ENCODE results near the gene FAXDC2. TPM values are rescaled to one million over a fixed set of nuclear protein-coding genes. Genes with fewer than 3 reads are reported as not detected.
A peak's percentile ranks its signal among the peaks of the same experiment; 100 is the strongest.

FAXDC2 gene
- total and polyA plus RNA-seq, 10 of the 15 experiments (the other 5 are each of a cell fraction or from before 2014, with no cell fraction given), result 0.13 to 1.8 (median 0.35) TPM

- TF ChIP-seq ZNF622 (IDR thresholded peaks at IDR 0.05), result no peak
- TF ChIP-seq E2F8 (IDR thresholded peaks at IDR 0.05; ENCODE audit: low read depth, partially characterized antibody), result no peak
- no peak for TF ChIP-seq RFX5 (IDR thresholded peaks at IDR 0.05; ENCODE audit: low read depth, low read length)
- no peak for TF ChIP-seq EZH2 (IDR thresholded peaks at IDR 0.05; ENCODE audit: borderline replicate concordance, control insufficient read depth, low read depth, low read length)
- TF ChIP-seq PBX3 (IDR thresholded peaks at IDR 0.05; ENCODE audit: insufficient replicate concordance, low read depth, low read length), result no peak
- TF ChIP-seq HCFC1 (IDR thresholded peaks at IDR 0.05; ENCODE audit: low read length), result no peak
- no peak for TF ChIP-seq FOXM1 (IDR thresholded peaks at IDR 0.05; ENCODE audit: low read depth, low read length)
- TF ChIP-seq RB1 (IDR thresholded peaks at IDR 0.05; ENCODE audit: borderline replicate concordance), result no peak
These were observed 64.0 kb downstream of the FAXDC2 start (continued) for GRCh38 chr5:154786414-154786813.

- Histone ChIP-seq H3K79me2 (ENCODE audit: control insufficient read depth, insufficient read depth, low read length) (peaks cover 91% of the 10 kb centered on the region), H3K27ac (ENCODE audit: control insufficient read depth, insufficient read depth) (peak overlapping the region; percentile 45), H4K20me1 (ENCODE audit: control insufficient read depth, insufficient read depth) (peaks cover 19% of the 10 kb centered on the region; the same call in 1 of the 2 replicates), H3K36me3 (ENCODE audit: control insufficient read depth in 2 of 2, insufficient read depth in 2 of 2, low read length in 1 of 2) (peaks cover 2 to 10% of the 10 kb centered on the region in 2 experiments), H3K9ac (ENCODE audit: control insufficient read depth, insufficient read depth, low read length) (peak overlapping the region; percentile 43; the same call in 1 of the 2 replicates), H3K9me3 (replicated peaks; ENCODE audit: control insufficient read depth, insufficient read depth, low read length) (no peaks in the 10 kb centered on the region), H3K4me2 (ENCODE audit: control insufficient read depth, insufficient read depth) (peak overlapping the region; percentile 12), H2AFZ (ENCODE audit: control insufficient read depth, low read depth, low read length) (no peak overlapping the region), H3K27me3 (replicated peaks in 1 of 2; ENCODE audit: control insufficient read depth in 2 of 2, insufficient read depth in 2 of 2, low read length in 1 of 2) (no peaks in the 10 kb centered on the region), H3K4me3 (no peak overlapping the region), H3K4me1 (ENCODE audit: control insufficient read depth, insufficient read depth, low read length) (peaks cover 48% of the 10 kb centered on the region)
- 50% methylated on average over 2 of the region's 2 CpGs for WGBS (ENCODE audit: insufficient coverage, insufficient replicate concordance, low lambda C conversion rate, missing lambda C conversion rate)
- ChIA-PET SMC1A (ENCODE audit: uncharacterized antibody, unreplicated experiment) (interaction anchor here (0.9 to 1.2 kb wide), 2 partner anchors 25 to 128 kb away, joined by 3 to 5 read pairs; no protein-coding TSS in a partner anchor), CTCF (no interaction called here), POLR2A (no interaction called here), RAD21 (ENCODE audit: unreplicated experiment) (interaction anchor here (0.7 to 1.4 kb wide), 2 partner anchors 24 to 26 kb away, joined by 3 to 5 read pairs; no protein-coding TSS in a partner anchor)
- FAIRE-seq, result no peak
- ATAC-seq, result no peak
- no peak for TF ChIP-seq MXI1 (IDR thresholded peaks at IDR 0.05; ENCODE audit: low read depth, low read length)
- TF ChIP-seq EED (IDR thresholded peaks at IDR 0.05; ENCODE audit: low read depth), result 0 out of 2 replicates have a peak, but pooled peaks have one; percentile 14
- no peak for TF ChIP-seq SIX5 (IDR thresholded peaks at IDR 0.05; ENCODE audit: low read depth, low read length, severe bottlenecking)
- no peak for TF ChIP-seq HDAC6 (IDR thresholded peaks at IDR 0.05; ENCODE audit: unreplicated experiment)
- no peak for DNase-seq (ENCODE audit: low read depth, low spot score)
- in situ Hi-C loops (cut with MboI), result no loop called here
- intact Hi-C loops (cut with micrococcal nuclease; ENCODE audit: unreplicated experiment), result no loop called here
- no TSS peak for BruUV-seq (replicated peaks)
These were observed 65.5 kb downstream of the FAXDC2 start for GRCh38 chr5:154784856-154785255.
